Measurements from ENCODE around the gene PAPLN. TPM values are rescaled to one million over a fixed set of nuclear protein-coding genes. Genes with fewer than 3 reads are reported as not detected.

Gene PAPLN
- total RNA-seq, 4 donors from 2014 or later, result 8.1 to 27.2 (median 12.7) TPM

GRCh38 chr14:73238941-73239340, 1.6 kb downstream of the PAPLN start:
- TF ChIP-seq CTCF (IDR thresholded peaks at IDR 0.05) (no peak), POLR2A (IDR thresholded peaks at IDR 0.05) (no peak)
- Histone ChIP-seq H3K4me1 (peaks cover 0 to 62% (median 29%) of the 10 kb centered on the region in 4 donors), H3K9me3 (no peaks in the 10 kb centered on the region), H3K27ac (peak overlapping the region in 1 of 4 donors; percentile 62), H3K4me3 (peak overlapping the region in 1 of 4 donors; percentile 59), H3K27me3 (no peaks in the 10 kb centered on the region), H3K36me3 (no peaks in the 10 kb centered on the region)
- peak in 1 of 3 donors; percentile 37 for DNase-seq

DNA sequence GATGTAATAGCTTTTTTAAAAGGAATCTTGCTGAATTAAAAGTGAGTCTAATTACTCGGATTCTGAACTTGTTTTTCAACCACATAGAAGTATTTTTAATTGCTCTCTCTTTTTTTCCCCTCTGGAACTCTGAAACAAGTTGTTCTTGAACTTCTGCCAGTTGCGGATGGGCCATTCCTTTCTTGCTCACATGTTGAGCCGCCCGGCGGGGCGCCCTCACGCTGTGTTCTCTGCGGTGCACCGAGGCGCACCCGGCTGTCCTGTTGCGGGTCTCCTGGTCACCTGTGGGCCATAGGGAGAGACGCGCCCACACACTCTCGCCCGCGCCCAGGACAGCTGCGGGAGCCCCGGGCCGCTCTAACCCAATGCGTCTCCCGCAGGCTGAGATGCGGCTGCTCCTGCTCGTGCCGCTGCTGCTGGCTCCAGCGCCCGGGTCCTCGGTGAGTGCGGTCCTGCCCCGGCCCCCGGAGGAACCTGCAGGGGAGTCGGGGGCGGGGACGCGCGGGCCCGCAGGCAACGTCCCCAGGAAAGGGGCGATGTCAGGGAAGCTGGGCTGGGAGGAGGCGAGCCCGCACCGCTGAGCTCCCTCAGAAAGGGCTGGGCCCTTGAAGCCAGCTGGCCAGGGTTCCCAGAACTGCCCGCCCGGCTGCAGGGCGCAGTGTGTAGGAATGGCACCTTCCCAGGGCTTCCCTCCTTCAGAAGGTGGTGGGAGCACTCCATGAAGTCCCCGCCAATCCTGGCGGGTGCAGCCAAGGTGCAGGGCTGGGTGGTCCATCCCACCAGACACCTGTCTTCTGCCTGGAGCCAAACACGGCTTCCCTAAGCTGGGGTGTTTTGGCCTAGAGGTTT, 2.3 kb downstream of the PAPLN start:
- H3K27ac ChIP-seq, result peak overlapping the region in 2 of 4 donors; percentile 9 to 62
- peak in 1 of 3 donors; percentile 50 for DNase-seq
- H3K9me3 ChIP-seq, result no peaks in the 10 kb centered on the region
- H3K4me3 ChIP-seq, result peak overlapping the region; percentile 13 to 59 (median 36)
- H3K27me3 ChIP-seq, result no peaks in the 10 kb centered on the region
- H3K4me1 ChIP-seq, result peaks cover 0 to 62% (median 29%) of the 10 kb centered on the region in 4 donors
- TF ChIP-seq POLR2A (IDR thresholded peaks at IDR 0.05) (no peak), CTCF (IDR thresholded peaks at IDR 0.05) (no peak)
- no peaks in the 10 kb centered on the region for H3K36me3 ChIP-seq

DNA sequence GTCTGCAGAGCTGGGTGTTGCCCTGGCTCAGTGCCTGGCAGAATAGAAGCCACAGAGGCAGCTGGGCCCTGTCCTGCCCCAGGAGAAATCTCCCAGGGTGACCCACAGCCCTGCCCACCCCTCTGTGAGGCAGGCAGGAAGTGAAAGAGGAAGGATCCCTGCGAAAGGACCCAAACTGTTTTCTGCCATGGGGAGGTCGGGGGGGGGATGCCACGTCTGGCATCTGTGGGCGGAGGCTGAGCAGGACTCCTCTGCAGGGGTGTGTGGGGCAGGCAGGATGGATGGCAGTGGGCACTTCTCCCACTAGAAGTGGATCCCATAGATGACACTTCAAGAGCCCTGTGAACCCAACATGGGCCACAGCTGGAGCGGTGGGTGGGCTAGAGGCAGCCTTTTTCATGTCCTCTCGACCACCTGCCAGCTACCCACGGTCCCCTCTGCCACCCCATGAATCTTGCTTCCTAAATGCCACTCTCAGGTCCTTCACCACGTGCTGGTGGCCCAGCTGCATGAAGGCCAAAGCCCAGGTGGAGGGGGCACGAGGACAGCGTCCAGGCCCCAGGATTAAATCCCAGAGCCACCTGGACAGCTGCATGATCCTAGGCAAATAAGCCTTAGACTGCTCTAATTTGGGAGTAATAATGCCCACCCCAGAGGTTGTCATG, 3.6 kb downstream of the PAPLN start:
- Histone ChIP-seq H3K4me3 (no peak overlapping the region), H3K36me3 (no peaks in the 10 kb centered on the region), H3K9me3 (peaks cover 0 to 4% (median 0%) of the 10 kb centered on the region in 4 donors), H3K27me3 (no peaks in the 10 kb centered on the region), H3K4me1 (peaks cover 0 to 52% (median 31%) of the 10 kb centered on the region in 4 donors), H3K27ac (peak overlapping the region in 1 of 4 donors; percentile 46)
- TF ChIP-seq CTCF (IDR thresholded peaks at IDR 0.05) (no peak), POLR2A (IDR thresholded peaks at IDR 0.05) (no peak)
- DNase-seq, result peak; percentile 41 to 65 (median 49)

DNA sequence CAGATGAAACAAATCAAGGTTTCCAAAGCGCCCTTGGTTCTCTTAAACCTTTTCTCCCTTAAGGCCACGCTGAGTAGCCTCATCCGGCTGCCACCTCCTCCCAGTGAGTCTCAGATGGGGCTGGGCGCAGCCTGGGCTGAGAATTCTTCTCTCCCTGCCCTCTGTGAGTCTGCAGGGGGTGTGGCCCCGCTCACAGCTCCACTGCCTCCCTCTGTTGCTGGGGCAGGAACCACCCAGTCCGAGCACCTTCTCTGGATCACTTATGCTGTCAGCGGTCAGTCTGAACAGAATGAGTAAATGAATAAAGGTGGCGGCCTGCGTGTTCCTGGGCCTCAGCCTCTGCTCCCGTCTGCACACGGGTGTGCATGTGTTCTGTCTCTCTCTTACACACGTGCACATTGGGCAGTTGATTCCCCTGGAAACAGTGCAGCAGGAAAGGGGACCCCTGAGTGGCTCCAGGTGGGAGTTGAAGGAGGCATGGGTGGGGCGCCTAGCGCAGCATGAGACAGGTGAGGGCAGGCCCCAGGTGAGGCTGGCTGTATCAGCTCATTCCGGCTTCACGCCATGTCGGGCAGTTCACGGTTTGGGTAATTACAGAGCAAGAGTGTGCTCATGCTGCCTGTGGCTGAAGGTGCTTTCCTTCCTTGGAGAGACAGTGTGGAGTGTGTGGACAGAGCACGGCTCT, 4.3 kb downstream of the PAPLN start:
- Histone ChIP-seq H3K27me3 (no peaks in the 10 kb centered on the region), H3K4me1 (peaks cover 0 to 49% (median 31%) of the 10 kb centered on the region in 4 donors), H3K27ac (peak overlapping the region in 3 of 4 donors; percentile 17 to 46 (median 39)), H3K9me3 (peaks cover 0 to 6% (median 0%) of the 10 kb centered on the region in 4 donors), H3K36me3 (no peaks in the 10 kb centered on the region), H3K4me3 (no peak overlapping the region)
- TF ChIP-seq POLR2A (IDR thresholded peaks at IDR 0.05) (no peak), CTCF (IDR thresholded peaks at IDR 0.05) (no peak)
- peak in 1 of 3 donors; percentile 34 for DNase-seq

- no peak overlapping the region for H3K4me3 ChIP-seq
- no peaks in the 10 kb centered on the region for H3K36me3 ChIP-seq
- H3K4me1 ChIP-seq, result peaks cover 0 to 42% (median 28%) of the 10 kb centered on the region in 4 donors
- H3K27me3 ChIP-seq, result no peaks in the 10 kb centered on the region
- no peak for TF ChIP-seq POLR2A (IDR thresholded peaks at IDR 0.05)
- TF ChIP-seq CTCF (IDR thresholded peaks at IDR 0.05), result no peak
- DNase-seq, result peak in 1 of 3 donors; percentile 41
- H3K9me3 ChIP-seq, result peaks cover 0 to 6% (median 0%) of the 10 kb centered on the region in 4 donors
- H3K27ac ChIP-seq, result peak overlapping the region in 3 of 4 donors; percentile 17 to 46 (median 39)
Measured at GRCh38 chr14:73242357-73242901, 5.1 kb downstream of the PAPLN start.
